Lower leg skin (tissue), 3 donors: Measurements from ENCODE around the gene PNKP.
A peak's percentile ranks its signal among the peaks of the same experiment; 100 is the strongest.

ENCODE experiments used
- CTCF ChIP-seq, 3 donors: fragments of 450-650 bp; IDR thresholded peaks; one replicate each; pipeline ENCODE4 v1.5.1; 2016; ENCODE audit warnings: antibody characterized with exemption in 3 of 3, mild to moderate bottlenecking in 3 of 3, moderate library complexity in 2 of 3
- POLR2A ChIP-seq, 2 donors: fragments of 450-650 bp; IDR thresholded peaks; one replicate each; pipeline ENCODE4 v1.6.1; 2016 to 2017; ENCODE audit warnings: antibody characterized with exemption in 2 of 2, mild to moderate bottlenecking in 1 of 2, moderate library complexity in 1 of 2

- TF ChIP-seq CTCF (IDR thresholded peaks at IDR 0.05) (no peak), POLR2A (IDR thresholded peaks at IDR 0.05) (peak in 1 of 2 donors; percentile 31)
Measured at GRCh38 chr19:49817964-49818648, 49.3 kb downstream of the PNKP start, which contains the start of gene MED25.
